NCI-H446 (cell line): Measurements from ENCODE around the gene MOGAT2.
A peak's percentile ranks its signal among the peaks of the same experiment; 100 is the strongest.
"Not testable (repeated sequence)": the region's sequence is repeated elsewhere in the genome, so short reads cannot be mapped to it uniquely, and the experiment has no call there.

Experiments used
- DNase-seq, 2 experiments: peaks; one replicate each; lab custom pipeline; 2025; lab: John Stamatoyannopoulos, UW

MOGAT2 gene

GRCh38 chr11:75717608-75718418 is at the start of gene MOGAT2:
Gene MOGAT2 (plus strand): TSS chr11:75717838. CDS start chr11:75717889, 51 bp downstream.
- DNase-seq, result peak in 1 of 2 experiments; percentile 53

GRCh38 chr11:75668451-75669297 is 49.0 kb upstream of the MOGAT2 start, which contains the start of gene MAP6:
Gene MAP6 (minus strand): TSS chr11:75669038. CDS start chr11:75668369, 669 bp downstream.
- no peak for DNase-seq

- no peak for DNase-seq
These were observed 43.6 kb upstream of the MOGAT2 start for GRCh38 chr11:75673977-75674582.

GRCh38 chr11:75677275-75677674 is 40.4 kb upstream of the MOGAT2 start:
- no peak for DNase-seq

GRCh38 chr11:75677909-75678308 is 39.7 kb upstream of the MOGAT2 start:
- DNase-seq, result no peak

GRCh38 chr11:75678620-75679259 is 38.9 kb upstream of the MOGAT2 start:
- no peak for DNase-seq

- DNase-seq, result no peak
These were observed 38.1 kb upstream of the MOGAT2 start for GRCh38 chr11:75679566-75679965.

GRCh38 chr11:75683856-75684255 is 33.8 kb upstream of the MOGAT2 start:
- DNase-seq, result not testable (repeated sequence)

- no peak for DNase-seq
These were observed 27.6 kb upstream of the MOGAT2 start for GRCh38 chr11:75689863-75690609.

- DNase-seq, result no peak
These were observed 25.8 kb upstream of the MOGAT2 start for GRCh38 chr11:75691804-75692203.

GRCh38 chr11:75697906-75698581 is 19.6 kb upstream of the MOGAT2 start:
- DNase-seq, result no peak

- peak in 1 of 2 experiments; percentile 8 for DNase-seq
These were observed 16.7 kb upstream of the MOGAT2 start for GRCh38 chr11:75700940-75701339.

GRCh38 chr11:75703695-75704237 is 13.9 kb upstream of the MOGAT2 start:
- no peak for DNase-seq

- no peak for DNase-seq
These were observed 12.1 kb upstream of the MOGAT2 start for GRCh38 chr11:75705541-75705940.

- peak in 1 of 2 experiments; percentile 31 for DNase-seq
These were observed 11.3 kb upstream of the MOGAT2 start for GRCh38 chr11:75706260-75706729.

- DNase-seq, result no peak
These were observed 3.4 kb upstream of the MOGAT2 start for GRCh38 chr11:75714211-75714610.

- no peak for DNase-seq
These were observed 1.9 kb upstream of the MOGAT2 start for GRCh38 chr11:75715688-75716087.

- no peak for DNase-seq
These were observed 979 bp upstream of the MOGAT2 start for GRCh38 chr11:75716659-75717058.

- DNase-seq, result no peak
These were observed 1.0 kb downstream of the MOGAT2 start for GRCh38 chr11:75718419-75719339.
